HG02678 (cell line): Measurements from ENCODE around the gene GATA5.

Experiments used
- ATAC-seq: cut with Tn5 transposase; IDR thresholded peaks from one replicate; pipeline ENCODE4 v1.9.1; 2021; ENCODE audit warnings: mild to moderate bottlenecking, moderate library complexity; ENCODE audit not compliant: unreplicated experiment

GATA5 gene

GRCh38 chr20:62475772-62476055, at the start of gene GATA5:
GATA5 (minus strand) TSS chr20:62475995; CDS start chr20:62475521, 474 bp downstream.
- no peak for ATAC-seq

GRCh38 chr20:62525014-62525413, 49.2 kb upstream of the GATA5 start:
- no peak for ATAC-seq

GRCh38 chr20:62524505-62524911, 48.7 kb upstream of the GATA5 start:
- no peak for ATAC-seq

- no peak for ATAC-seq
These were observed 47.8 kb upstream of the GATA5 start for GRCh38 chr20:62523473-62524203.

- ATAC-seq: no peak
These were observed 47.1 kb upstream of the GATA5 start for GRCh38 chr20:62522748-62523396.

GRCh38 chr20:62519826-62520225, 44.0 kb upstream of the GATA5 start:
- no peak for ATAC-seq

- no peak for ATAC-seq
These were observed 43.1 kb upstream of the GATA5 start for GRCh38 chr20:62518911-62519310.

GRCh38 chr20:62517901-62518610, 42.3 kb upstream of the GATA5 start:
- ATAC-seq: no peak

- no peak for ATAC-seq
These were observed 41.4 kb upstream of the GATA5 start for GRCh38 chr20:62517168-62517567.

- ATAC-seq: no peak
These were observed 40.5 kb upstream of the GATA5 start for GRCh38 chr20:62516338-62516737.

GRCh38 chr20:62515826-62516225, 40.0 kb upstream of the GATA5 start:
- no peak for ATAC-seq

- ATAC-seq: no peak
These were observed 39.5 kb upstream of the GATA5 start for GRCh38 chr20:62515280-62515679.

GRCh38 chr20:62513991-62514390, 38.2 kb upstream of the GATA5 start:
- no peak for ATAC-seq

- no peak for ATAC-seq
These were observed 36.3 kb upstream of the GATA5 start for GRCh38 chr20:62511915-62512610.

GRCh38 chr20:62511300-62511914, 35.6 kb upstream of the GATA5 start:
- ATAC-seq: no peak

GRCh38 chr20:62508641-62509051, 32.9 kb upstream of the GATA5 start:
- ATAC-seq: no peak

GRCh38 chr20:62507991-62508640, 32.3 kb upstream of the GATA5 start:
- no peak for ATAC-seq

GRCh38 chr20:62507323-62507722, 31.5 kb upstream of the GATA5 start:
- no peak for ATAC-seq

- ATAC-seq: no peak
These were observed 31.0 kb upstream of the GATA5 start for GRCh38 chr20:62506791-62507190.

GRCh38 chr20:62506087-62506486, 30.3 kb upstream of the GATA5 start:
- no peak for ATAC-seq
